Esophagus (tissue), 2 donors: ENCODE results near the gene FNDC3B. TPM values are rescaled to one million over a fixed set of nuclear protein-coding genes. Genes with fewer than 3 reads are reported as not detected.
"Not testable (repeated sequence)": the region's sequence is repeated elsewhere in the genome, so short reads cannot be mapped to it uniquely, and the experiment has no call there.

Source experiments
- H3K27ac ChIP-seq, 2 donors: one replicate each; pipeline ENCODE4 v1.5.1; 2013; ENCODE audit warnings: low read depth in 2 of 2, mild to moderate bottlenecking in 2 of 2, inconsistent platforms in 1 of 2, low read length in 1 of 2, moderate library complexity in 1 of 2
- H3K27me3 ChIP-seq, 2 donors: one replicate each; pipeline ENCODE4 v1.6.1; 2013; ENCODE audit warnings: low read length in 2 of 2, control low read depth in 1 of 2, mild to moderate bottlenecking in 1 of 2; ENCODE audit not compliant: insufficient read depth in 2 of 2, control insufficient read depth in 1 of 2
- H3K36me3 ChIP-seq, 2 donors: one replicate each; pipeline ENCODE4 v1.6.1; 2013; ENCODE audit warnings: low read length in 1 of 2; ENCODE audit not compliant: control insufficient read depth in 2 of 2, insufficient read depth in 2 of 2
- H3K4me1 ChIP-seq, 2 donors: one replicate each; pipeline ENCODE4 v1.6.1; 2013; ENCODE audit warnings: low read length in 1 of 2; ENCODE audit not compliant: control insufficient read depth in 2 of 2, insufficient read depth in 2 of 2
- H3K4me3 ChIP-seq, 2 donors: one replicate each; pipeline ENCODE4 v1.5.1; 2013; ENCODE audit warnings: low read length in 2 of 2, mild to moderate bottlenecking in 2 of 2, low read depth in 1 of 2, moderate library complexity in 1 of 2
- H3K9me3 ChIP-seq, 2 donors: one replicate each; pipeline ENCODE4 v1.6.1; 2013; ENCODE audit warnings: mild to moderate bottlenecking in 2 of 2, low read depth in 1 of 2, low read length in 1 of 2, moderate library complexity in 1 of 2; ENCODE audit not compliant: control insufficient read depth in 2 of 2, insufficient read depth in 1 of 2
- WGBS, 2 donors: extraction: QIAGEN DNeasy Blood & Tissue Kit; methylation state at CpG; one replicate each; pipeline ENCODE4 v1.1.7; 2013; 5-methylcytosine and 5-hydroxymethylcytosine counted together
- polyA plus RNA-seq, 2 donors: library from polyadenylated mRNA; stranded (reverse); fragments of 200-250 nt; gene quantifications; one replicate each; pipeline ENCODE4 v1.2.3, GENCODE V29; 2013
- donor health status: healthy with polysubstance abuse.
- donor health status: Bipolar disorder and iron deficiency.

Gene FNDC3B
- polyA plus RNA-seq, 2 donors: 2.8 to 3.3 TPM

GRCh38 chr3:172233474-172234277, 194.3 kb downstream of the FNDC3B start:
- 77% methylated on average over 8 of the region's 8 CpGs for WGBS, 2 donors
- no peak overlapping the region for H3K27ac ChIP-seq
- no peaks in the 10 kb centered on the region for H3K27me3 ChIP-seq

GRCh38 chr3:172235698-172236097, 196.3 kb downstream of the FNDC3B start:
- Histone ChIP-seq H3K27me3 (no peaks in the 10 kb centered on the region), H3K4me3 (no peak overlapping the region), H3K4me1 (no peaks in the 10 kb centered on the region), H3K9me3 (no peaks in the 10 kb centered on the region), H3K27ac (no peak overlapping the region), H3K36me3 (no peaks in the 10 kb centered on the region)

More at GRCh38 chr3:172233474-172234277, 194.3 kb downstream of the FNDC3B start:
- Histone ChIP-seq H3K36me3 (no peaks in the 10 kb centered on the region), H3K4me1 (no peaks in the 10 kb centered on the region), H3K9me3 (no peaks in the 10 kb centered on the region), H3K4me3 (no peak overlapping the region)

GRCh38 chr3:172236771-172237742, 197.7 kb downstream of the FNDC3B start:
- no peaks in the 10 kb centered on the region for H3K4me1 ChIP-seq
- no peaks in the 10 kb centered on the region for H3K27me3 ChIP-seq
- H3K4me3 ChIP-seq: no peak overlapping the region
- peaks cover 0 to 1% of the 10 kb centered on the region in 2 donors for H3K9me3 ChIP-seq
- H3K36me3 ChIP-seq: no peaks in the 10 kb centered on the region
- WGBS, 2 donors: 82 to 88% methylated on average over 5 of the region's 5 CpGs
- H3K27ac ChIP-seq: no peak overlapping the region

GRCh38 chr3:172238188-172238587, 198.8 kb downstream of the FNDC3B start:
- WGBS, 2 donors: 91% methylated on average over 4 of the region's 4 CpGs
- Histone ChIP-seq H3K4me1 (no peaks in the 10 kb centered on the region), H3K4me3 (no peak overlapping the region), H3K27me3 (no peaks in the 10 kb centered on the region), H3K9me3 (peaks cover 0 to 6% of the 10 kb centered on the region in 2 donors), H3K27ac (no peak overlapping the region), H3K36me3 (no peaks in the 10 kb centered on the region)

- Histone ChIP-seq H3K27ac (no peak overlapping the region), H3K4me1 (no peaks in the 10 kb centered on the region), H3K4me3 (no peak overlapping the region), H3K27me3 (no peaks in the 10 kb centered on the region), H3K9me3 (peaks cover 0 to 6% of the 10 kb centered on the region in 2 donors), H3K36me3 (no peaks in the 10 kb centered on the region)
- 82 to 87% methylated on average over 3 of the region's 3 CpGs for WGBS, 2 donors
Observed at GRCh38 chr3:172239218-172239790, 199.9 kb downstream of the FNDC3B start.

- H3K27ac ChIP-seq: no peak overlapping the region
- H3K36me3 ChIP-seq: no peaks in the 10 kb centered on the region
- H3K27me3 ChIP-seq: no peaks in the 10 kb centered on the region
- H3K9me3 ChIP-seq: peaks cover 0 to 6% of the 10 kb centered on the region in 2 donors
- H3K4me1 ChIP-seq: no peaks in the 10 kb centered on the region
- no peak overlapping the region for H3K4me3 ChIP-seq
- 96 to 100% methylated on average over 1 of the region's 1 CpG for WGBS, 2 donors
Observed at GRCh38 chr3:172241405-172241804, 202.0 kb downstream of the FNDC3B start.

GRCh38 chr3:172242471-172242870, 203.1 kb downstream of the FNDC3B start:
- not testable (repeated sequence) for H3K4me1 ChIP-seq, H3K27ac ChIP-seq, H3K36me3 ChIP-seq, H3K9me3 ChIP-seq, H3K4me3 ChIP-seq, H3K27me3 ChIP-seq
- 95 to 97% methylated on average over 3 of the region's 3 CpGs for WGBS, 2 donors

GRCh38 chr3:172243376-172243775, 204.0 kb downstream of the FNDC3B start:
- 77 to 80% methylated on average over 3 of the region's 3 CpGs for WGBS, 2 donors

GRCh38 chr3:172244011-172244410, 204.6 kb downstream of the FNDC3B start:
- no peaks in the 10 kb centered on the region for H3K27me3 ChIP-seq
- H3K9me3 ChIP-seq: peaks cover 0 to 6% of the 10 kb centered on the region in 2 donors
- no peaks in the 10 kb centered on the region for H3K36me3 ChIP-seq
- H3K27ac ChIP-seq: no peak overlapping the region
- no peak overlapping the region for H3K4me3 ChIP-seq
- WGBS, 2 donors: 36 to 52% methylated on average over 2 of the region's 2 CpGs
- H3K4me1 ChIP-seq: no peaks in the 10 kb centered on the region

More at GRCh38 chr3:172243376-172243775, 204.0 kb downstream of the FNDC3B start:
- H3K27ac ChIP-seq, H3K4me1 ChIP-seq, H3K4me3 ChIP-seq, H3K9me3 ChIP-seq, H3K36me3 ChIP-seq, H3K27me3 ChIP-seq: not testable (repeated sequence)
